Colonic mucosa (tissue), 4 donors: ENCODE results near the gene MRPS27. TPM values are rescaled to one million over a fixed set of nuclear protein-coding genes. Genes with fewer than 3 reads are reported as not detected.

ENCODE experiments used
- DNase-seq: peaks from one replicate; pipeline ENCODE4 v3.0.0-alpha.2; 2020
- H3K27ac ChIP-seq: fragments of 200-600 bp; one replicate; pipeline ENCODE4 v1.8.0; 2021
- H3K27me3 ChIP-seq: fragments of 200-600 bp; one replicate; pipeline ENCODE4 v1.8.0; 2021
- H3K36me3 ChIP-seq: fragments of 200-600 bp; one replicate; pipeline ENCODE4 v1.8.0; 2021
- H3K4me1 ChIP-seq: fragments of 200-600 bp; one replicate; pipeline ENCODE4 v1.8.0; 2021; ENCODE audit warnings: mild to moderate bottlenecking
- H3K4me3 ChIP-seq: fragments of 200-600 bp; one replicate; pipeline ENCODE4 v1.8.0; 2021
- H3K9ac ChIP-seq, 2 donors: one replicate each; pipeline ENCODE4 v1.7.0; 2013; ENCODE audit warnings: control low read depth in 2 of 2, low read depth in 2 of 2, low read length in 2 of 2
- H3K9me3 ChIP-seq: fragments of 200-600 bp; one replicate; pipeline ENCODE4 v1.8.0; 2021
- intact Hi-C: fragments of 100-400 bp; cut with DNase I; formaldehyde crosslinking; loops from one replicate; pipeline ENCODE4 v1.14.1; 2022
- total RNA-seq, 2 donors: library from RNA; stranded (reverse); fragmentation: NEBNext Ultra II Directional in 1 of 2; extraction: Animal tissue kit (Norgen Biotek cat#: 25700) in 1 of 2; gene quantifications; one replicate each; pipeline ENCODE4 v1.2.1, GENCODE V29; 2021
- TF ChIP-seq, protein P1 (sequence below): fragments of 200-600 bp; IDR thresholded peaks from one replicate; pipeline ENCODE4 v1.8.0; 2022; ENCODE audit warnings: antibody characterized with exemption, mild to moderate bottlenecking
- donor health status: healthy.
- donor health status: DM: no; HTN: no; CAD: no.
- donor health status: DM: no; HTN: no; CAD: no.

MRPS27 gene
- total RNA-seq, 2 donors from 2014 or later = 46.3 to 56.6 TPM

DNA sequence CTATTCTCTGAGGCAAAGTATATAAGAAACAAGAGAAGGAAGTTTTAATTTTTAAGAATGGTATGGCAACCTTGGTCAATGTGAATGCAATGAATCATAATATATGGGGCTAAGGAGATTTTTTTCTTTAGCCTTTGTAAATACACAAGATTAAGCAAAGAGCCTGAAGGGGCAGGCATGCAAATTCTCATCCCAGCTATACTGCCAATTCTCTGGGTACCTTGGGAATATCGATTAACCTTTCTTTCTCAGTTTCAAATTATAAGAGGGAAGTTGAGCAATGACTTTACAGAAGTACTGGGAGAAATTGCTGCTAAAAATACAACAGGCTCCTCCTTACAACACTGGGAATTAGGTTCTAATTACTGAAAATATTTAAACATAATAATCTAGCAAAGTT lies 97.5 kb downstream of the MRPS27 start:
- H3K27ac ChIP-seq = no peak overlapping the region
- TF ChIP-seq, protein P1, sequence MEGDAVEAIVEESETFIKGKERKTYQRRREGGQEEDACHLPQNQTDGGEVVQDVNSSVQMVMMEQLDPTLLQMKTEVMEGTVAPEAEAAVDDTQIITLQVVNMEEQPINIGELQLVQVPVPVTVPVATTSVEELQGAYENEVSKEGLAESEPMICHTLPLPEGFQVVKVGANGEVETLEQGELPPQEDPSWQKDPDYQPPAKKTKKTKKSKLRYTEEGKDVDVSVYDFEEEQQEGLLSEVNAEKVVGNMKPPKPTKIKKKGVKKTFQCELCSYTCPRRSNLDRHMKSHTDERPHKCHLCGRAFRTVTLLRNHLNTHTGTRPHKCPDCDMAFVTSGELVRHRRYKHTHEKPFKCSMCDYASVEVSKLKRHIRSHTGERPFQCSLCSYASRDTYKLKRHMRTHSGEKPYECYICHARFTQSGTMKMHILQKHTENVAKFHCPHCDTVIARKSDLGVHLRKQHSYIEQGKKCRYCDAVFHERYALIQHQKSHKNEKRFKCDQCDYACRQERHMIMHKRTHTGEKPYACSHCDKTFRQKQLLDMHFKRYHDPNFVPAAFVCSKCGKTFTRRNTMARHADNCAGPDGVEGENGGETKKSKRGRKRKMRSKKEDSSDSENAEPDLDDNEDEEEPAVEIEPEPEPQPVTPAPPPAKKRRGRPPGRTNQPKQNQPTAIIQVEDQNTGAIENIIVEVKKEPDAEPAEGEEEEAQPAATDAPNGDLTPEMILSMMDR = no peak
- no peak overlapping the region for H3K9ac ChIP-seq
- no peaks in the 10 kb centered on the region for H3K36me3 ChIP-seq
- intact Hi-C loops = no loop called here
- no peaks in the 10 kb centered on the region for H3K27me3 ChIP-seq
- H3K4me3 ChIP-seq = no peak overlapping the region
- no peaks in the 10 kb centered on the region for H3K4me1 ChIP-seq
- DNase-seq = no peak
- H3K9me3 ChIP-seq = no peaks in the 10 kb centered on the region

DNA sequence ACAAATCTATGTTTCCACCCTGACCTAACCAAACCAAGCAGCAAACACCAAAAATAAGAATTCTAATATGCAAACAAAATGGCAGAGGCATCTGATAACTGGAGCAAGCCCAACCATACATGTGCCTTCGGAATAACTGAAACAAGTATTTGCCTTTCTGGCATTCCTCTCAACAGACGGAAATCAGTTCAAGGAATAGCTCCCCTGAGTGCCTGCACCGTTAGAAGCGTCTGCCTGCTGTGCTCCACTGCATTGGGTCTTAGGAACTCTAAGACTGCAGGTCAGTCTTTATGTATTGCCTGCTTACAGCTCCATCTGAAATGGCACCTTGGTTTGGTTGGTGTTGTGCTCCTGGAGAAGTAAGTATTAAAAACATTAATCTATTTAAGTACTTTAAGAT lies 98.5 kb downstream of the MRPS27 start:
- Histone ChIP-seq H3K9ac (no peak overlapping the region), H3K4me1 (no peaks in the 10 kb centered on the region), H3K27ac (no peak overlapping the region), H3K4me3 (no peak overlapping the region), H3K27me3 (no peaks in the 10 kb centered on the region), H3K36me3 (no peaks in the 10 kb centered on the region), H3K9me3 (no peaks in the 10 kb centered on the region)
- no peak for DNase-seq
- intact Hi-C loops = no loop called here
- TF ChIP-seq, protein P1 = no peak

DNA sequence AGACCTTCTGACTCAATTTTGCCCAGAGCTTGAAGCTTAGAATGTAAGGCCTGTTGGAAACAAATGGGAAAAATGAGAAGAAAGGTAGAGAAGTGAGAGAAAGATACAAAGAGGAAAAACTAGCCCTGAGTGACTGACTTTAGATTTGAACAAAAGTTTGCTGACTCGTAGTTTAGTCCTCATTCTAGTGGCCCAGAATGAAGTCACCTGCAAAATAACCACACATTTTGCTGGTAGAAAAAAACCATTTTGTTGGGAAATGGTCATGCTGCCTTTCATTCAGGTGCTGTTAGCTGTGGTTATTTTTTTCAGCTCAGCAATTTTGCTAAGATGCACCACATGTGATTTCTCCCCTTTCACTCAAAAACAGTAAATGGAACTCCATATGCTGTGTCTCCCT lies 98.9 kb downstream of the MRPS27 start:
- intact Hi-C loops = no loop called here

DNA sequence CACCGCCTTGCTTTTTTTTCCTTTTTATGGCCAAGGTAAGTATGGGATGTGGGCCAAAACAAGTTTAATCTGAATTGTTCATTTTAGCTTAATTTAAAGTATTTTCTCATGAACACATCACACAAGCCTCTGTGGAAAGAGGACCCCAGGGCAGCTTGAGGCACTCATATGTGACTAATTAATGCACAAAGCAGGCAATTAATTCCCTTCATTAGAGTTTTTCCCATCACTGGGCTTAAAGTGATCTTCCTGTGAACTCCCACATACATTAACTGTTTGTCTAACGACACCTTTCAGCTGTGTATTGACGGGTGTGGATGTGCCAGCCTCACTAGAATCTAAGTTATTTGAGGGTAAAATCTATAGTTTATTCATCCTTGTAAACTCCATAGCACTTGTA lies 103.3 kb downstream of the MRPS27 start:
- H3K9me3 ChIP-seq = no peaks in the 10 kb centered on the region
- no peak overlapping the region for H3K4me3 ChIP-seq
- no peak overlapping the region for H3K9ac ChIP-seq
- H3K27ac ChIP-seq = no peak overlapping the region
- DNase-seq = no peak
- H3K4me1 ChIP-seq = no peaks in the 10 kb centered on the region
- intact Hi-C loops = no loop called here
- H3K27me3 ChIP-seq = no peaks in the 10 kb centered on the region
- no peaks in the 10 kb centered on the region for H3K36me3 ChIP-seq
- TF ChIP-seq, protein P1 = no peak

More for the DNA sequence above, 98.9 kb downstream of the MRPS27 start:
- no peaks in the 10 kb centered on the region for H3K27me3 ChIP-seq
- no peak overlapping the region for H3K9ac ChIP-seq
- no peaks in the 10 kb centered on the region for H3K36me3 ChIP-seq
- no peaks in the 10 kb centered on the region for H3K9me3 ChIP-seq
- TF ChIP-seq, protein P1 = no peak
- H3K27ac ChIP-seq = no peak overlapping the region
- H3K4me1 ChIP-seq = no peaks in the 10 kb centered on the region
- no peak overlapping the region for H3K4me3 ChIP-seq
- no peak for DNase-seq

DNA sequence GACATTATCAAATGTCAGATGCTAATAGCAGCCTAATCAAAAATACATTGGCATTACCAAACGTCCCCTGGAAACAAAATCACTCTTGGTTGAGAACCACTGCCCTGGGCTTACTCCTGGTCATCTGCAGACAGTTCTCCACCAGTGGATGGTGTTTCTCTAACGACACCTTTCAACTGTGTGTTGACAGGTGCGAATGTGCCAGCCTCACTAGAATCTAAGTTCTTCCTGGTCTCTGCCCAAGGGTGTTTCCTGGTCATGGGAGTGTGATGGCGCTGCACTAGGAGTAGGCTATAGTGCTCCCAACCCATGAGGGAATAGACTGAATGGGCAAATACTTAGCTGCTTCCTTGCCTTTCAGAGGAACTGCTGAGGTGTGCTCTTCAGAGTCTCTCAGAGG lies 105.9 kb downstream of the MRPS27 start:
- H3K9me3 ChIP-seq = no peaks in the 10 kb centered on the region
- no peaks in the 10 kb centered on the region for H3K36me3 ChIP-seq
- H3K27me3 ChIP-seq = no peaks in the 10 kb centered on the region
- intact Hi-C loops = no loop called here
- no peak overlapping the region for H3K4me3 ChIP-seq
- TF ChIP-seq, protein P1 = no peak
- no peak overlapping the region for H3K9ac ChIP-seq
- no peak for DNase-seq
- H3K4me1 ChIP-seq = no peaks in the 10 kb centered on the region
- H3K27ac ChIP-seq = no peak overlapping the region

DNA sequence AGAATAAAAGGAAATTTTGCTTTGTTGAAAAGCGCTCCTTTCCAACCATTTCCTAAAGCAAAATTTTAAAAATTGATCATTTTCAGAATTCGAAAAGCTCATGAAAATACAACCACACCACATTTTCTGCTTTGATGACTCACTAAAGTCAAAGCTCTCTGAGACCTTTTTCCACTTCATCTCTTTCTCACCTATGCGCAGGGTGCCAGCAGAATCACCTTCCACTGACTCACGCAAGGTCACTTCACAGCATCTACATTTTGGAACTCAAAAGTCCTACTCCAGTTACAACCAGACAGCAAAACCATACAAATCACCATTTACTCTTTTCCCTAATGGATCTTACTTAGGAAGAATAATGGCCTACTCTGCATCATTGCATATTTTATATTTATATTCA lies 106.6 kb downstream of the MRPS27 start:
- Histone ChIP-seq H3K4me3 (no peak overlapping the region), H3K36me3 (no peaks in the 10 kb centered on the region), H3K9me3 (no peaks in the 10 kb centered on the region), H3K4me1 (no peaks in the 10 kb centered on the region), H3K9ac (no peak overlapping the region), H3K27me3 (no peaks in the 10 kb centered on the region), H3K27ac (no peak overlapping the region)
- intact Hi-C loops = no loop called here
- DNase-seq = no peak
- TF ChIP-seq, protein P1 = no peak
